ENCODE measurements around the gene GTF3C6.
A peak's percentile ranks its signal among the peaks of the same experiment; 100 is the strongest.

DNA sequence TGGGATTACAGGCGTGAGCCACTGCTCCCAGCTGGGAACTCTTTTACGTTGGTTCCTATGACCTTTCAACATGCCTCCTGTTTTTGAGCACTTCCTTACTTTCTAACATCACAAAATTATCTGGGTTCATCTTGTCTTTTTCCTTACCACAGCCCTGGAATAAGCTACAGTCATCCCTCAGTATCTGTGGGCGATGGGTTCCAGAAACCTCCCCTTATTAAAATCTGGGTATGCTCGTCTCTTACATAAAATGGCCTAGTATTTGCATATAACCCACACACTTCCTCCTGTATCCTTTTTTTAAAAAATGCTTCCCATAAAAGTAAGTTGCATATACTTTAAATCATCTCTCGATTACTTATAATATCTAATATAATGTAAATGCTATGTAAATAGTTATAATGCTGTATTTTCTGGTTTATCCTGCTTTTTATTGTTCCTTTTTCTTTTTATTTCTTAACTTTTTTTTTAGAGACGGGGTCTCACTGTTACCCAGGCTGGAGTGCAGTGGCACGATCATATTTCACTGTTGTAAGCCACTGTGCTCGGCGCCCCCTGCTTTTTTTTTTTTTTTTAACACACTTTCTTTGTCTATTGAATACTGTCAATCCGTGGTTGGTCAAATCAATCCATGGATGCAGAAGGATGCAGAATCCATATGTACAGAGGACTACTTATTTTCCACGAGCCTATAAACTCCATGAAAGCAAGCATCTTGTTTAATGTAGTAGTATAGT is 32.5 kb downstream of the GTF3C6 start:
- TF ChIP-seq EZH2 (IDR thresholded peaks at IDR 0.05; ENCODE audit: borderline replicate concordance, low read depth, low read length, poor library complexity, severe bottlenecking), result no peak
- TF ChIP-seq, protein P1, sequence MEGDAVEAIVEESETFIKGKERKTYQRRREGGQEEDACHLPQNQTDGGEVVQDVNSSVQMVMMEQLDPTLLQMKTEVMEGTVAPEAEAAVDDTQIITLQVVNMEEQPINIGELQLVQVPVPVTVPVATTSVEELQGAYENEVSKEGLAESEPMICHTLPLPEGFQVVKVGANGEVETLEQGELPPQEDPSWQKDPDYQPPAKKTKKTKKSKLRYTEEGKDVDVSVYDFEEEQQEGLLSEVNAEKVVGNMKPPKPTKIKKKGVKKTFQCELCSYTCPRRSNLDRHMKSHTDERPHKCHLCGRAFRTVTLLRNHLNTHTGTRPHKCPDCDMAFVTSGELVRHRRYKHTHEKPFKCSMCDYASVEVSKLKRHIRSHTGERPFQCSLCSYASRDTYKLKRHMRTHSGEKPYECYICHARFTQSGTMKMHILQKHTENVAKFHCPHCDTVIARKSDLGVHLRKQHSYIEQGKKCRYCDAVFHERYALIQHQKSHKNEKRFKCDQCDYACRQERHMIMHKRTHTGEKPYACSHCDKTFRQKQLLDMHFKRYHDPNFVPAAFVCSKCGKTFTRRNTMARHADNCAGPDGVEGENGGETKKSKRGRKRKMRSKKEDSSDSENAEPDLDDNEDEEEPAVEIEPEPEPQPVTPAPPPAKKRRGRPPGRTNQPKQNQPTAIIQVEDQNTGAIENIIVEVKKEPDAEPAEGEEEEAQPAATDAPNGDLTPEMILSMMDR (conservative IDR thresholded peaks at IDR 0.05; ENCODE audit: low read depth, low read length), result peak; percentile 31; the same call in 1 of the 2 replicates
